CD4-positive, alpha-beta T cell treated with Interleukin-2 at 100 ng/mL for 4 hours (primary cell): ENCODE measurements around the gene GIMAP2.
A peak's percentile ranks its signal among the peaks of the same experiment; 100 is the strongest.
"Not testable (repeated sequence)": the region's sequence is repeated elsewhere in the genome, so short reads cannot be mapped to it uniquely, and the experiment has no call there.

Source experiments
- DNase-seq: peaks from one replicate; pipeline ENCODE4 v3.0.0-alpha.2; 2020; ENCODE audit warnings: low spot score

Gene GIMAP2

GRCh38 chr7:150676854-150677253 lies 8.7 kb upstream of the GIMAP2 start:
- DNase-seq, result peak; percentile 80

- DNase-seq, result peak; percentile 30
These were observed 6.9 kb upstream of the GIMAP2 start for GRCh38 chr7:150678601-150679000.

- not testable (repeated sequence) for DNase-seq
These were observed 5.1 kb upstream of the GIMAP2 start for GRCh38 chr7:150680364-150680763.

- DNase-seq, result peak; percentile 40
These were observed 625 bp downstream of the GIMAP2 start for GRCh38 chr7:150686030-150686631.

- no peak for DNase-seq
These were observed 3.1 kb downstream of the GIMAP2 start for GRCh38 chr7:150688630-150689029.

GRCh38 chr7:150695654-150696053 lies 10.1 kb downstream of the GIMAP2 start:
- DNase-seq, result no peak

- DNase-seq, result no peak
These were observed 17.7 kb downstream of the GIMAP2 start for GRCh38 chr7:150703209-150703608.

- peak; percentile 27 for DNase-seq
These were observed 29.8 kb downstream of the GIMAP2 start for GRCh38 chr7:150715293-150715692.

GRCh38 chr7:150715738-150716137 lies 30.2 kb downstream of the GIMAP2 start:
- DNase-seq, result peak; percentile 49

GRCh38 chr7:150716368-150716767 lies 30.9 kb downstream of the GIMAP2 start, which contains the start of gene GIMAP1:
GIMAP1 (plus strand) TSS chr7:150716613; CDS start chr7:150719048, 2,435 bp downstream.
- DNase-seq, result peak; percentile 85

GRCh38 chr7:150716939-150717338 lies 31.4 kb downstream of the GIMAP2 start:
- DNase-seq, result no peak

GRCh38 chr7:150717814-150718420 lies 32.4 kb downstream of the GIMAP2 start:
- DNase-seq, result peak; percentile 61

- no peak for DNase-seq
These were observed 33.9 kb downstream of the GIMAP2 start for GRCh38 chr7:150719436-150719835.

GRCh38 chr7:150719960-150720891 lies 34.7 kb downstream of the GIMAP2 start:
- no peak for DNase-seq

- no peak for DNase-seq
These were observed 36.5 kb downstream of the GIMAP2 start for GRCh38 chr7:150721970-150722373.

- DNase-seq, result no peak
These were observed 37.0 kb downstream of the GIMAP2 start for GRCh38 chr7:150722431-150722931.

- DNase-seq, result no peak
These were observed 38.0 kb downstream of the GIMAP2 start for GRCh38 chr7:150723467-150723866.

GRCh38 chr7:150727381-150727780 lies 41.9 kb downstream of the GIMAP2 start:
- DNase-seq, result no peak

- no peak for DNase-seq
These were observed 42.5 kb downstream of the GIMAP2 start for GRCh38 chr7:150728011-150728410.

- no peak for DNase-seq
These were observed 43.1 kb downstream of the GIMAP2 start for GRCh38 chr7:150728609-150729008.

GRCh38 chr7:150731916-150732315 lies 46.4 kb downstream of the GIMAP2 start:
- peak; percentile 71 for DNase-seq

- no peak for DNase-seq
These were observed 47.4 kb downstream of the GIMAP2 start for GRCh38 chr7:150732786-150733481.
